Nucleus accumbens (tissue), 56 donors: ENCODE results near the gene GLCE.
"Not testable (repeated sequence)": the region's sequence is repeated elsewhere in the genome, so short reads cannot be mapped to it uniquely, and the experiment has no call there.

Experiments
- DNase-seq, 56 donors: peaks; one replicate each; lab custom pipeline; 2025; lab: John Stamatoyannopoulos, UW

The GLCE gene

DNA sequence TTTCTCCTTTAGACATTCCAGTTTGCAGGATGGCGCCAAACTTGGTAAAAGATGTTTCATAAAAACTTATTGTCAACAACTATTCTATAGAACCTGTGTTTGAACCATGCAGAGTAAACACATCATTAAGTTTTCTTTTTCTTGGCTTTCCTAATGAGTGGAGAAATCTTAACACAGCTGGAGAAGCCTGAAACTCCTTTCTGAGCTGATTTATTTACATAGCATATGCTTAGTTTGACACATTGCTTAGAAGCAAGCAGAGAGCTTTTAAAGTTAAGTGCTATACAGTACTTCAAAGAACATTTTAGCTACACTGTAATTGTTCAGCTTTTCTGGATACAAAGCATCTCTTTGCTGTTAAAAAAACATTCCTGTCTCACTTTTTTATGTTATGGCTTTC, 77.3 kb downstream of the GLCE start:
- no peak for DNase-seq

- no peak for DNase-seq
Measured at GRCh38 chr15:69244798-69245197, 84.4 kb downstream of the GLCE start.

GRCh38 chr15:69253156-69253555, 92.7 kb downstream of the GLCE start:
- peak in 24 of 56 donors; percentile 2 to 64 (median 17) for DNase-seq

- DNase-seq, result no peak
Measured at GRCh38 chr15:69265347-69265955, 105.0 kb downstream of the GLCE start.

- no peak for DNase-seq
Measured at GRCh38 chr15:69271217-69271616, 110.8 kb downstream of the GLCE start.

- DNase-seq, result no peak
Measured at GRCh38 chr15:69272139-69272538, 111.7 kb downstream of the GLCE start.

DNA sequence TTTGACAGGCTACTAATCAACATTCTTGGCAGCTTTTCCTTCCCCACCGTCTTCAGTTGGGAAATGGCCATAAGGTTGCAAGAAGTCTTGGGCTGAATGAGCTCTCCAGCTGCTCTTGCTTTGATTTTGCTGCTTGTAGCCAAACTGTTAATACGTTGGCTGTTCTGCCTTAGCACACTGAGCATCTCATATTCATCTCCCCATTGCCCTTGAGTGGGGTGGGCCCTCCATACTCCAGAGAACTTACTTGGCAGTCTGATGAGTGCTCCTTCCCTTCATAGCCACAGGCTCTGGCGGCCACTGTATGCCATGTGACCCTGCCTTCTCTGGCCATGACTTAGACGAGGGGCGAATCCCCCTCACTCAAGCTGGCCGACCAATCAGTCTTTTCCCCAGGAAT, 112.5 kb downstream of the GLCE start:
- no peak for DNase-seq

DNA sequence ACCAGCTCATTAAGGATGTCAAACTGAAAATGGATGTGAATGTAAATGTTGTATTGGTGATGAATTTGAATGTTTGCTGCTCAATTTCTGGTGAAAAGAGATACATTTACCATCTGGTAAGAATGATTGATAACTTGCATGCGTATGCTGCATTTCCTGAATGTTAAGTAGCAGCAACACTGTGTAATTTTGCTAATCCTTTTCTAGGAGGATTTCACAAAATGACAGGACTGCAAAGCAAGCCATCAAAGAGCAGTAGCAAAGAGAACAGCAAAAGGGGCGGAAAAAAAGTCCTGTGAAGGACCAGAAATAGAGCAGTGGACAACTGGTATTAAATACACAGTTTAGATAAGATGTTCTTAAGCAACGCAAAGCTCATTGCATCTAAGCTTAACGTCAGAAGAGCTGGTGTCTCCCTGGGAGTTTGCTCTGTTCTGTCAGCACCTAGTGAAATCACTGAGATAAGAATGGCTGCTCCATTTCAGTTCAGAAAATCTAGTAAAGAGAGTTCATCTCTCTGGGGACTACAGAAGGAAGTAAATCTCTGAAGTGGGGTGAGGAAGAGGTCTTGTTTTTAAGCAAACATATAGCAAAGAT, 114.7 kb downstream of the GLCE start:
- no peak for DNase-seq

GRCh38 chr15:69275933-69276560, 115.6 kb downstream of the GLCE start:
- DNase-seq, result no peak

DNA sequence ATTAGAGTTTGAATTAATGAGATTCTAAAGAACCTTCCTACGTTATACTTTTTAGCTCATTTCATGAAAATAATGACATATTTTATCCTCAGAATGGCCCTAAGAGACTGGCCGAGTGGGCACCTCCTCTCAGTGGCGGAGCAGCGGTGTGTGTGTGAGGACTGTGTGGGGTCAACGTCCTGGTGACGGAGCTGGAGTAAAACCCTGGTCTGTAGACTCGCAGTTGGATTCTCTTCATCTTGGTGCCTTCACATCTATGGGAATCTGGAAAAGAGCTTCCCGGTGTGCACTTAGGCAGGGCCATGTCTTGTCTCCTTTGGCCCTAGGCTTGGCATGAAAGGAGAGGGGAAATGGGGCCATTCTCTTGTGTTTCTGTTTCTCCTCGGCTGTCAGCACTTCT, 116.9 kb downstream of the GLCE start:
- no peak for DNase-seq

DNA sequence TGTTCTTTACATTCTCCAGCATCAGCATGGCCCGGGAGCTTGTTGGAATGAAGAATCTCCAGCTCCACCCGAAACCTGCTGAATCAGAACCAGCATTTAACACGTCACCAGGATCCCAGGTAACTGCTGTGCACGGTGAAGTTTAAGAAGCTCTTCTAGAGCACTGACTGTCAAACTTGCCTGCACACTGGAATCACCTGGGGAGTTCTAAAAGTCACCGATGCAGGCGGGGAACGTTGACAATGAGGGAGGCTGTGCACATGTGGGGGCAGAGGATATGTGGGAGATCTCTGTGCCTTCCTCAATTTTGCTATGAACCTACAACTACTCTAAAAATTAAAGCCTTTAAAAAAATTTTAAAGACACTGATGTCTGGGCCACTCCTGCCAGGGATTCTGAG, 119.2 kb downstream of the GLCE start:
- DNase-seq, result peak in 19 of 56 donors; percentile 7 to 69 (median 23)

DNA sequence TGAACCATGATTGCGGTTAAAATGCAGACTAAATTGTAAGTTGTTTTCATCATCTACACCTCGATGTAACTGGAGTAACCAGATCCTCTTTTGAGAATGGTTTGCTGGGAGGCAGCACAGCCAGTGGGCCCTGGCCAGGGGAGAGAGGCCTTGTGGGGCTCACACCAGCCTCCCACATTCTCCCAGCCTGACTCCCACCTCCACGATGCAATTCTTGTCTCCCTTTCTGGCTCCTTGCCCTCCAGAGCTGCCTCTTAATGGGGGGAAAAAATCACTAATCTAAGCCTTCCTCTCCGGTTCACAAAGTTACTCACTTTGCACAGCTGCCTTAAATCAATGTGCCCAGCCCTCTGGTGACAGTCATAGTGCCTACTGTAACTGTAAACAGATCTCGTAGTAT, 120.3 kb downstream of the GLCE start:
- DNase-seq, result no peak

DNA sequence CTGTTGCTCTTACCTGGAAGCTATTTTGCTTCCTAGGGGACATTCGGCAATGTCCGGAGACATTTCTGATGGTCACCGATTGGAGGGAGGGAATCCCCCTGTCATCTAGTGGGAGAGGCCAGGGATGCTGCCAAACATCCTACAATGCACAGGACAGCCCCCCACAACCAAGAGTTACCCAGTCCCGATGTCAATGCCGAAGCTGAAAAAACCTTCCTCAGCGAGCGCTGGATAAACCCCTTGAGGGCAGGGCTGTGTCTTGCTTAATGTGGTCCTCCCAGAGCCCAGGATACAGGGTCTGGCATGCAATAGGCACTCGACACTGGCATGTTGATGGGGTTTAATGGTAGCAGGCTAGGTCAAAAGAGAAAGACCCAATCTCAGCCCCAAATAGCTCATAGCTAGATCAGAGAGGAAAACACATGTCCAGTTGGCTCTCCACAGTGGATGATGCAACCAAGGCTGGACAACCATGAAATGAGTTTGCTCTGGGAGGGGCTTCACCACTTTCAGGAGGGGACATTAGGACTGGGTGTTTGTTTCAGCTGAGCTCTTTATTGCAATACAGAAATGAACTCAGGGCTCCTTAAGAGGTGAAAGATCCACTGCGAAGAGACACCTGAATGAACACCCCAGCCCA, 121.8 kb downstream of the GLCE start:
- DNase-seq, result no peak

- no peak for DNase-seq
Measured at GRCh38 chr15:69285834-69286233, 125.4 kb downstream of the GLCE start.

DNA sequence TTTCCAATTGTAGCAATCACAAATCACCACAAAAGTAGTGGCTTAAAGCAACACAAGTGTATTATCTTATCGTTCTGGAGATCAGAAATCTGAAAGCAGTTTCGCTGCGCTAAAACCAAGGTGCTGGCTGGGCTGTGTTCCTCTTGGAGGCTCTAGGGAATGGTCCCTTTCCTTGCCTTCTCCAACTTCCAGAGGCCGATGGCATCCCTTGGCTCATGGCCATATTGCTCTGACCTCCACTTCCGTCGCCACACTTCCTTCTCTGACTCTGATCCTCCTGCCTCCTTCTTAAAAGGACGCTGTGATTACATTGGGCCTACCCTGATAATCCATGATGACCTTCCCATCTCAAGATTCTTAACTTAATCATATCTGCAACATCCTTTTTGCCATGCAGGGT, 127.6 kb downstream of the GLCE start:
- no peak for DNase-seq

GRCh38 chr15:69288531-69289341, 128.3 kb downstream of the GLCE start:
- no peak for DNase-seq

DNA sequence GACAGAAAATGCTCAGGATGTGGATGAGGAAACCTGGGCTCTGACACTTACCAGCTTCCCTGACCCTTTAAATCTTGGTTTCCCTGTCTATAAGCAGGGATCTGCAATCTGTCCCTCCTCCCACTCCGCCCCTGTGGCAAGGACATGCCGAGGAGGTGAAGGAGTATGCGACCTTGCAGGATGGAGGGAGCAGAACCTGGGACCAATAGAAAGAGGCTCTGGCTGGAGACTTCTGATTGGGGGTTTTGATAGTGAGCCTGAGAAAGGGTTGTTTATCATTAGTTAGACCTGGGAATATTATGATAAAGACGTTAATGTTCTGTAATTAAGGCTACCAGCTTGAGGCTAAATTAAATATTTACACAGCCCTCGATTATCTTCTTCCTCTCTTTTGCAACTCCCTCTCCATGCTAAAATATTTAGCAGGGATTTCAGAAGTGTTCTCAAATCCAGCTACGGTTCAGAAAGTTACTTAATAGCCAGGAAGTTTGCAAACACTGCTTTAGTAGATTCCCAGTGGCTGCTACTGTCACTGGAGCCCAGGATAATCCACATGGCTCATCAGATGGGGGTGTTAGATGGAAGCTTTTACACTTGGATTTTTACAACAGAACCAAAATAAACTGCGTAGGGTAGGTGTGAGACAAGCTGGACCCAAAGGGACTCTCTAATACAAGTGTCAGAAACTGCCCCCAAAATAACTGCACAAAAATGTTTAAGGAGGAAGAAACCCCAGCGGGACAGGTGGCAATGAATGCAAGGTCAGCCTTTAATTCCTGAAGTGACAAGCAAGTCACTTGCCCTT, 129.1 kb downstream of the GLCE start:
- DNase-seq, result no peak

DNA sequence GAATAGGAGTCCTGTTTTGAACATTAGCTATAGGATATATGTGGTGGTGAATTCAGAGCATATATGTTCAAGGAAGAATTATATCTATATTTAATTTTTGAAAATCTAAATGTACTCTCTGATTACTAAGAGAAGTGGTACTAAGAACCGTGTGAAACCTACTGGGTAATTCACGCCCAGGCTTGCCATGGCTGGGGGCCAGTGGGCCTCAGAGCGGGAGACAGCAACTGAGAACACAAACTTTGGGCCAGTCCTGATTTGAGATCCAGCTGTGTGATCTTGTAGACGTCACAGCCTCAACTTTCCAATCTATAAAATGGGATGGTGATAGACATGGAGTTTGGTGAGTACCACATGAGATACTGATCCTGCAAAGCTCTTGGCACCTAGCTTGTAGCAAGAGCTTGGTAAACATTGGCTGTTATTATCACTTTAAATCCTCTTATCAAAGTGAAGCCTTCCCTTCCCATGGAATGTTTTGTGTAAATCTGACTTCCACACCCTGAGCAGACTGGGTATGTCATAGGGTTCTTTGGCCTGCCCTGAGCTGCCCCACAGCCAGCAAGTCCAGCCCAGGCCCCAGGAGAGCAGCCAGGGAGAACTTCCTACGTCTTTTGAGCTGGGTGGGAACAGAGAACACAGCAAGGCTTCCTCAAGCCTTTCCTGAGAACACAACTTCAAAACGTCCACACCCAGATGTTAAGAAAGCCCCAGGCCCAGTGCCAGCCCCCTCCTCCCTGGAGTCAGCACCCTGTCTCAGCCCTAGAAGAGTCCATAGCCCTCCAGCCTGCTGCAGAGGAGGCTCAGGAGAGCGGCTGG, 130.1 kb downstream of the GLCE start:
- DNase-seq, result no peak

GRCh38 chr15:69291651-69292050, 131.2 kb downstream of the GLCE start:
- not testable (repeated sequence) for DNase-seq
